KBM-7 (cell line): ENCODE results near the gene WBP4.
"Not testable (repeated sequence)": the region's sequence is repeated elsewhere in the genome, so short reads cannot be mapped to it uniquely, and the experiment has no call there.

ENCODE experiments used
- DNase-seq: peaks from one replicate; pipeline ENCODE4 v3.0.0-alpha.2; 2015
- in situ Hi-C: fragments of 300-500 bp; cut with MboI; formaldehyde crosslinking; loops from 2 replicates; pipeline ENCODE4 v1.14.3; 2020; ENCODE audit warnings: low sequenced_read_pairs, low pct_unique_long_range_greater_than_20kb, mixed read lengths

Gene WBP4

GRCh38 chr13:41064493-41064892 is 3.2 kb downstream of the WBP4 start:
- DNase-seq, result no peak
- in situ Hi-C loops, result no loop called here

- DNase-seq, result no peak
- in situ Hi-C loops, result no loop called here
These were observed 3.8 kb downstream of the WBP4 start for GRCh38 chr13:41065078-41065477.

- no peak for DNase-seq
- in situ Hi-C loops, result no loop called here
These were observed 13.2 kb downstream of the WBP4 start for GRCh38 chr13:41074523-41074922.

GRCh38 chr13:41075034-41075433 is 13.7 kb downstream of the WBP4 start:
- in situ Hi-C loops, result no loop called here
- DNase-seq, result peak; percentile 44

DNA sequence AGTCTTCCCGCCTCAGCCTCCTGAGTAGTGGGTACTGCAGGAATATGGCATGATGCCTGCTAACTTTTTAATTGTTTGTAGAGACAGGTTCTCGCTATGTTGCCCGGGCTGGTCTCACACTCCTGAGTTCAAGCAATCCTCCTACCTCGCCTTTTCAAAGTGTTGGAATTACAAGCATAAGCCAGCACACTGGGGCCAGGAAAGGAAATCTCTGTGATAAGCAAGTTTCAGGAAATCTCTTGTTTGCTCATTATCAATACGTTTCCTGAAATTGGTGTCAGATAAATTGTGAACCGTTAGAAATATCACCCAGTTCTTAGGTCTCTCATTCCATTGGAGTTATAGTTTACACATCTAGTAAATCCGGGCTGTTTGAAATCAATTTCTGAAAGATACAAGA is 14.2 kb downstream of the WBP4 start:
- DNase-seq, result no peak
- in situ Hi-C loops, result no loop called here

DNA sequence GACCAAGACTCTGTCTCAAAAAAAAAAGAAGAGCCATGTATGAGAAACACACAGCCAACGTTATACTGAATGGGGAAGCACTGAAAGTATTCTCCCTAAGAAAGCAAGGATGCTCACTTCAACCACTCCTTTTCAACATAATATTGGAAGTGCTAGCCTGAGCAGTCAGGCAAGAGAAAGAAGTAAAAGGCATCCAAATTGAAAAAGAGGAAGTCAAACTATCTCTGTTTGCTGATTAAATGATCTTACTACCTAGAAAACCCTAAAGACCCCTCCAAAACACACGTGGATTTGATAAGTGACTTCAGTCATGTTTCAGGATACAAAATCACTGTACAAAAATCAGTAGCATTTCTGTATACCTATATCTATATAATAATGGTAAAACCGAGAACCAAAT is 16.2 kb downstream of the WBP4 start:
- DNase-seq, result no peak
- in situ Hi-C loops, result no loop called here

GRCh38 chr13:41079725-41080124 is 18.4 kb downstream of the WBP4 start:
- DNase-seq, result no peak
- in situ Hi-C loops, result no loop called here

GRCh38 chr13:41085961-41086585 is 24.8 kb downstream of the WBP4 start:
- in situ Hi-C loops, result no loop called here
- peak; percentile 48 for DNase-seq

- DNase-seq, in situ Hi-C loops: not testable (repeated sequence)
These were observed 34.4 kb downstream of the WBP4 start for GRCh38 chr13:41095681-41096080.

- no peak for DNase-seq
These were observed 37.5 kb downstream of the WBP4 start for GRCh38 chr13:41098761-41099160.

DNA sequence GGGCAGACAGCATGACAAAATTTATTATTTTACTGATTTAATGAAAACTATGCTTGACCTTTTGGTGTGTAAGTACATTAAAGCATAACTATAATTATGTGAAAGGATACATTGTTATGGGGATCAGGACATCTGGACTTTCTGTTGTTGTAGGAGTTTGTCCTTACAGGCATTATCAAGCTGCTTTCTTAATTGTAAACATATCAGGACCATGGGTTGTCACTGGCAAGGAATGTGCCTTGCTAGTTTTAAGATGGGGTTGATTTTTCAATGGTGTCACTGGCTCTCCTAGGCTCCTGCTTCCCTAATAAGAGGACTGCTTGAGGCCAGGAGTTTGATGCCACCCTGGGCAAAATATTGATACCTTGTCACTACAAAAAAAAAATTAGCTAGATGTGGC is 38.7 kb downstream of the WBP4 start:
- in situ Hi-C loops, result no loop called here
- DNase-seq, result no peak

More at GRCh38 chr13:41098761-41099160, 37.5 kb downstream of the WBP4 start:
- in situ Hi-C loops, result no loop called here

DNA sequence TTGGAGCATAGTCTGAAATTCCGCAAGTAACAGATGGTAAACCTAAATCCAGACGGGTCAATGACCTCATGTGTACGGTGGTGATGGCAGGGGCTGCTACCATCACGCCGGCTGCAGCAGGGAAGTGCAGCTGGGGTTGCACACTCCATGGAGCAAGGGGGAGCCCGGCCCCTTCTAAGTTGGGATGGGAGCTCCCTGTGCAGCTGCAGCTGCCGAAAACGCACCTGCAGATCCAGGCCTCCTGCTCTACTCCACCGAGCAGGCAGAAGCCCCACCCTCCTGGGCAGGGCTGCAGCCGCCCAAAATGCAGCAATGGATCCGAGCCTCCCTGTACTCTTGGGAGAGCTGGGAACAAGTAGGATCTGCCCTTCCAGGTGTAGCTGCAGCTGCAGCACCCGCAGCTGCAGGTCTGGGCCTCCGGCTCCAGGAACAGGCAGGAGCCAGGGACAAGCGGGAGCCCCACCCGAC is 45.8 kb downstream of the WBP4 start:
- in situ Hi-C loops, result no loop called here
- no peak for DNase-seq

DNA sequence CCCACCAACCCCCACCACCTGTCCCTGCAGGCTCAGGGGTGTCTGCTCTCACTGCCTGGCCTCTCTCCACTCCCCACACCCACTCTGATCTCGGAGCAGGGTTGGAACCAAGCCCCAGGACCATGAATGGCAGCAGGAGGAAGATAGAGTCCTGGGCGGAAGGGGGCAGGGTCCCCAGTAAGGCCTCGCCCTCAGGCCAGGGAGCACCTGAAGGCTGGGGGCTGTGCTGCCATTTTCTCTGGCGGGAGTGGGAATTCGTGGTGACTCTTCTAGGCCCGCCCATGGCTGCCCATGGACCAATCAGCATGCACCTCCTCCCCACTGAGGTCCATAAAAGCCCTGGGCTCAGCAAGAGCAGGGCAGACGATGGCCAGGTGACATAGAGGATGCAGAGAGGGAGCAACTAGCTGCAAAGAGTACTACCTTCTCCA is 46.3 kb downstream of the WBP4 start:
- in situ Hi-C loops, result no loop called here
- no peak for DNase-seq

DNA sequence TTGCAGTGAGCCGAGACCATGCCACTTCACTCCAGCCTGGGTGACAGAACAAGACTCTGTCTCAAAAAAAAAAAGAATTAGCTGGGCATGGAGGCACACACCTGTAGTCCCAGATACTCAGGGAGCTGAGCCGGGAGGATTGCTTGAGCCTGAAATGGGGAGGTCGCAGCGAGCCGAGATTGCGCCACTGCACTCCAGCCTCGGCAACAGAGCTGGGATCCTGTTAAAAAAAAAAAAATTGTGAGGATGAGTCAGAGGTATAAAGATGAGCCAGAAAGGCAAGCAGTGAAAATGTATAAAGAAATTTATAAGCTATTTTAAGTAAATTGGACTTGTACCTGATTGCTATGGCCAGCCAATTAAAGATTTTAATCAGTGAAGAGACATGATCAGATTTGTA is 50.1 kb downstream of the WBP4 start:
- DNase-seq, result no peak
- in situ Hi-C loops, result no loop called here

DNA sequence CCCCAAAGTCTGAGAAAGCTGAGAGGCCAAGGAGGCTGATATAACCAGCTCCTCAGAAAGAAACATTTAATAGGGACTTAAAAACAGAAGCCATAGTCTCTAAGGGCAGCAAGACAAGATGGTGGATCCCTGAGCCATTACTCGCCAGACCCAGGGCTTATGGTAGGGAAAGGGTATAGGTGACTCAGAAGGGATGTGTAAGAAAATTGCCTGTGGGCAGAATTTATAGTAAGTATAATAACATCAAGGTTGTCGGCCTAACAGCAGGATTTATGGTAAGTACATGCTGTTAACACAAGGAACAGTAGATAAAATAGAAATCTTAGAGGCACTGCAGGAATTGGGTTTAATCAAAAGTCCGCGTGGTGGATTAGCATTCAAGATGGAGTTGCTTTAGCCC is 56.6 kb downstream of the WBP4 start:
- in situ Hi-C loops, result no loop called here
- DNase-seq, result no peak

- DNase-seq, result no peak
- in situ Hi-C loops, result no loop called here
These were observed 61.5 kb downstream of the WBP4 start for GRCh38 chr13:41122838-41123237.

DNA sequence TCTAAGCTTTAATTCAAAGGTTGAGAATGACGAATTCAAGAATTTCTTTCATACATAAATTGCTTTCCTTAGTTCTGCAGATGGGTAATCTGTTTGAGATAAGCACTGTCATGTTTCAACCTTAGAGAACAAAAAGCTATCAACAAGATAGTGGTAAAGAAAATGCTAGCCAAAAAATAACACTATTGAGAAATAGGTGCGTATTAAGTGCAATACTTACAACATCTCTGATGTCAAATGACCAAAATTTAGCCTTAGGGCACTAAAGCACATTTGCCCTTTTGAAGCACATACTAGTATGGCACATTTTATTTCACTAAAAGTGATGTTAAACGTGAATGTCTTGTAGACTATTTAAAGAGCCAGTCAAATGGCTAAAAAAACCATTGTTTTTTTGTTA is 66.4 kb downstream of the WBP4 start:
- no peak for DNase-seq

DNA sequence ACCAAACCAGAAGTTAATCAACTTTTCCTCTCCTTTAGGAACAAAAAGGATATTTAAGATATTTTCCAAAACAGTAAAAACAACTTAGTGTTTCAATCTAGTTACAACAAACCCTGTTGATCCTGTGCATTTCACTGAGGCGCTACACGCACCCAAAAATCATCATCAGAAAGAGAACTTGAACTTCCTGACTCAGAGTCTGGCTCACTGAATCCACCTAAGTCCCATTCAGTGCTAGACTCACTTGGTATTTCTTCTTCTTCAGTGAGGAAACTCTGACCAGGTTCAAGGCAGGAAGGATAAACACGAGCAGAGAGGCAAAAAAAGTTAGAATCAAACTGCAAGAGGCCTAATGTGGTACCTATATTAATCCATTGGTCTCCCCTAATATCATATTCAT is 69.0 kb downstream of the WBP4 start:
- in situ Hi-C loops, result no loop called here
- peak; percentile 28 for DNase-seq

More for the DNA sequence above, 66.4 kb downstream of the WBP4 start:
- in situ Hi-C loops, result no loop called here

GRCh38 chr13:41131189-41131588 is 69.9 kb downstream of the WBP4 start:
- DNase-seq, in situ Hi-C loops: not testable (repeated sequence)

DNA sequence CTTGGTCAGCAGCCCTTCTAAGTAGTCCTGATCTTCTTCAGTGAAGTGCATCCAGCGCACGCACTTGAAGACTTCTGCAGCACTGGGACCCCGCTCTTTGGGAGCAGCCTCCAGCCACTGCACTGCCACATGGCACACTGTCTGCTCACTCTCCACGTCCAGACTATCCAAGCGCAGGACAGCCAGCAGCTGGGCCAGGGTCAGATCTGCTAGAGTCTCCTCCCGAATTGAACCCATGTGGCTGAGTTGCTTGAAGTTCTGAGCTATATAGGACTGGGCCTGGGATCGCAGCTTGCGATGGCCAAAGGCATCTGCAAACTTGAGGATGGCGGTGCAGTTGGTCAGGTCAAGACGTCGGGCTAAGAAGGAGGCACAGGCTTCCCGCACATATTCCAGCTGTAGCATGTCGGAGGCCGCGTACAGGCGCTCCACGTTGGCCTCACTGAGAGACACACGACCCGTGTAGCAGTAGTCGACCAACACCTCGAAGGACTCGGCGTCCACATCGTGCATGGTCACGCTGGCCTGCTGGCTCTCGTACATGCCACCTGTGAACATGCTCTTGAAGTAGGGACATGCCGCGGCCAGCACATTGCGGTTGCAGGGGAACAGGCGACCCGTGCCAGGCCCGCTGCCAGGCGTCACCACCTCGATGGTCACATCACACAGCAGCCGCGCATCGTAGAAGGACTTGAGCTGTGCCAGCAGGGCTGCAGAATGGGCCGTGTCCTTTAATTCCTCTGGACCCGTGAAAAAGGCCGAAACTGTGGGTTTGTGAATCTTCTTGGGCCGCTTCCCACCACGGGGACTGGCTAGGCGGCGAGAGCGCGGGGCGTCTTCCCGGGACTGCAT is 70.6 kb downstream of the WBP4 start:
- in situ Hi-C loops, DNase-seq: not testable (repeated sequence)
